Activated CD4-positive, CD25-positive, alpha-beta regulatory T cell treated with anti-CD3 and anti-CD28 coated beads, Interleukin-2, amount 50 U/mL, for 16 hours (primary cell): Measurements from ENCODE around the gene NPC1L1.

Source experiments
- DNase-seq: peaks from one replicate; pipeline ENCODE4 v3.0.0-alpha.2; 2020; ENCODE audit warnings: low read depth, low spot score

The NPC1L1 gene, protein sequence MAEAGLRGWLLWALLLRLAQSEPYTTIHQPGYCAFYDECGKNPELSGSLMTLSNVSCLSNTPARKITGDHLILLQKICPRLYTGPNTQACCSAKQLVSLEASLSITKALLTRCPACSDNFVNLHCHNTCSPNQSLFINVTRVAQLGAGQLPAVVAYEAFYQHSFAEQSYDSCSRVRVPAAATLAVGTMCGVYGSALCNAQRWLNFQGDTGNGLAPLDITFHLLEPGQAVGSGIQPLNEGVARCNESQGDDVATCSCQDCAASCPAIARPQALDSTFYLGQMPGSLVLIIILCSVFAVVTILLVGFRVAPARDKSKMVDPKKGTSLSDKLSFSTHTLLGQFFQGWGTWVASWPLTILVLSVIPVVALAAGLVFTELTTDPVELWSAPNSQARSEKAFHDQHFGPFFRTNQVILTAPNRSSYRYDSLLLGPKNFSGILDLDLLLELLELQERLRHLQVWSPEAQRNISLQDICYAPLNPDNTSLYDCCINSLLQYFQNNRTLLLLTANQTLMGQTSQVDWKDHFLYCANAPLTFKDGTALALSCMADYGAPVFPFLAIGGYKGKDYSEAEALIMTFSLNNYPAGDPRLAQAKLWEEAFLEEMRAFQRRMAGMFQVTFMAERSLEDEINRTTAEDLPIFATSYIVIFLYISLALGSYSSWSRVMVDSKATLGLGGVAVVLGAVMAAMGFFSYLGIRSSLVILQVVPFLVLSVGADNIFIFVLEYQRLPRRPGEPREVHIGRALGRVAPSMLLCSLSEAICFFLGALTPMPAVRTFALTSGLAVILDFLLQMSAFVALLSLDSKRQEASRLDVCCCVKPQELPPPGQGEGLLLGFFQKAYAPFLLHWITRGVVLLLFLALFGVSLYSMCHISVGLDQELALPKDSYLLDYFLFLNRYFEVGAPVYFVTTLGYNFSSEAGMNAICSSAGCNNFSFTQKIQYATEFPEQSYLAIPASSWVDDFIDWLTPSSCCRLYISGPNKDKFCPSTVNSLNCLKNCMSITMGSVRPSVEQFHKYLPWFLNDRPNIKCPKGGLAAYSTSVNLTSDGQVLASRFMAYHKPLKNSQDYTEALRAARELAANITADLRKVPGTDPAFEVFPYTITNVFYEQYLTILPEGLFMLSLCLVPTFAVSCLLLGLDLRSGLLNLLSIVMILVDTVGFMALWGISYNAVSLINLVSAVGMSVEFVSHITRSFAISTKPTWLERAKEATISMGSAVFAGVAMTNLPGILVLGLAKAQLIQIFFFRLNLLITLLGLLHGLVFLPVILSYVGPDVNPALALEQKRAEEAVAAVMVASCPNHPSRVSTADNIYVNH (N-terminal part only)

DNA sequence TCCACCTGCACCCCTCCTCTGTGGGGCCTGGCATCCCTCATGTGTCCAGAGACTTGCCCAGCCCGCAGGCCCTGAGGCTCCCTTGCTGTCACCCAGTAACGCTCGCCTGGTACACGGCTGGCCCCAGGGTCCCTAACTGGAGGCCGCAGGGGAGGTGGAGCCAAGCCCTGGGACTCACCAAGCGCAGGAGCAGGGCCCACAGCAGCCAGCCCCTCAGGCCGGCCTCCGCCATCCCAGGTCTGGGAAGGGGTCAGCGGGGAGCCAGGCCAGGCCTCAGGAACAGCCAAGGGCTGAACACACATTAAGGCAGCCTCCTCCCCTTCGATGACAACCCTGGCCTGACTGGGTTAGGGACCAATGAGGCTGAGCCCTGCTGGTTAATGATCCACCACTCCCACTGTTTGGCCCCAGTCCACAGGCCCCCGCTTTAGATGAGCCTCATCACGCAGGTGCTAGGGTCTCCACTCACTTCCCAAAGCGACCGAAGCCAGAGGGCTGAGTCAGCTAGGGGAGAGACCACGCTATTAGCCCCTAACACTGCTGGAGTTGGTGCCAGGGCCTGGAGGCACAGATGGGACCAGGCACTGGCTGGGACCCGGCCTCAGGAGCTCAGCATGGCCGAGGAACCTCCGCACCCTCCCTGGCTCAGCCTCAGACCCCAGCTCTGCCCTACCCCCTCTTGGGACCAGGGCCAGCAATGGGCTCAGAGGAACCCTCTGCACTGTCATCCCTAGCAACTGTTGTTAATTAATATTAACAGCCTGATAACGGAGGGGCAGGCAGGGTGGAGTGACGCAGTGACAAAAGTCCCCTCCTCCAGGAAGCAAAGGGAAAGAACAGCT is at the start of gene NPC1L1:
Gene NPC1L1 (minus strand): TSS at position 303 of the 842 bp plus-strand sequence. CDS start 71 bp downstream, at position 232.
- no peak for DNase-seq

DNA sequence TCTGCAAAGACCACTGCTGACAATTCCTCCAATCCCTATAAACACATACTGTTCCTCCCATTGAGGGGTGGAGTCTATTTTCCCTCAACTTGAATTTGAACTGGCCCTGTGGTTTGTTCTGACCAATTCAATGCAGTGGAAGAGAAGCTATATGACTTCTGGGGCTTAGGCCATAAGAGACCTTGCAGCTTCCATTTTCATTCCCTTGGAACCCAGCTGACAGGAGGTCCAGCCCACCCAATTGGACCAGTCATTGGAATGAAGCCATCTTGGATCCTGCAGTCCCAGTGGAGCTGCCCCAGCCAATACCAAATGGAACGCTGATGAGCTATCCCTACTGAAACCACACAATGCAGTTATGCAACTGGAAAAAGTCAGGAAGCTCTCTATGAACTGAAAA is 49.8 kb upstream of the NPC1L1 start:
- DNase-seq: no peak

DNA sequence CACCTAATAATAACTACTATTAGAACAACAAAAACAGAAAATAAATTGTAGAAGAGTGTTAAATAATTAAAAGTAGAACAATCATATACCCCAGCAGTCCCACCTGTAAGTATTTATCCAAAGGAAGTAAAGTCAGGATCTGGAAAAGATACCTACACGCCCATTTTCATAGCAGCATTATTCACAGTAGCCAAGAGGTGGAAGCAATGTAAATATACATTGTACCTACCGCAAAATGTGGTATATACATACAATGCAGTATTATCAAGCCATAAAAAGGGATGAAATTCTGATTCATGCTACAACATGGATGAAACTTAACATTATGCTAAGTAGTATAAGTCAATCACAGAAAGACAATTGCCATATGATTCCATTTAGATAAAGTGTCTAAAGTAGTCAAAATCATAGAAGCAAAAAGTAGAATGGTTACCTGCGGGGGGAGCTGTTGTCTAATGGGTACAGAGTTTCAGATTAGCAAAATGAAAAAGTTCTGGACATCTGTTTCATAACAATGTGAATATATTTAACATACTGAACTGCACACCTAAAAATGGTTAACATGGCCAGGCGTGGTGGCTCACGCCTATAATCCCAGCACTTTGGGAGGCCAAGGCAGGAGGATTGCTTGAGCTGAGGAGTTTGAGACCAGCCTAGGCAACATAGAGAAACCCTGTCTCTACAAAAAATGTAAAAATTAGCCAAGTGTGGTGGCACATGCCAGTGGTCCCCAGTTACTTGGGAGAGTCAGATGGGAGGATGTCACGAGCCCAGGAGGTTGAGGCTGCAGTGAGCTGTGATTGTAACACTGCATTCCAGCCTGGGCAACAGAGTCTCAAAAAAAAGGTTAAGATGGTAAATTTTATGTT is 46.9 kb upstream of the NPC1L1 start:
- peak; percentile 45 for DNase-seq

DNA sequence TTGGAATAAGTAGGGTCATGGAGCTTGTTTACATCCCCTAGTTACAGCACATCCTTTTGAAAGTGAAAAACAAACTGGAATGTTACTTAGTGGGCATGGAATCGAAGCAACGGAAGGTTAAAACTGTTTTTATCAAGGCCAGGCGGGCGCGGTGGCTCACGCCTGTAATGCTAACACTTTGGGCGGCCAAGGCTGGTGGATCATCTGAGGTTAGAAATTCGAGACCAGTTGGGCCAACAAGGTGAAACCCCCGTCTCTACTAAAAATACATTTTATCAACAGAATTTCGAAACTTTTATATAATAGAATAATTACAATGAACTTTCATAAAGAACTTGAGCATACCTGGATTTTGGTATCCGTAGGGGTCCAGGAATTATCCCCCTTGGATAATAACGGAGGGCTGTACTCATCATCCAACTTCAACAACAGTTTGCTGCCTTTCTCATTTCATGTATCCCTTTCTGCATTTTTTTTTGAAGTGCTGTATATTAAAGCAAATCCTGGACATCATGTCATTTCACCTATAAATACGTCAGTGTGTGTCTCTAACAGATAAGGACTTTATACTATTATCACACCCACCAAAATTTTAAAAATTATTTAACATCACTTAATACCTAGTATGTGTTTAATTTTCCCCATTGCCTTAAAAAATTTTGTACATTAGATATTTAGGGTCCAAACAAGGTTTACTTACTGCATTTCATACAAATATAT is 42.2 kb upstream of the NPC1L1 start:
- DNase-seq: no peak

DNA sequence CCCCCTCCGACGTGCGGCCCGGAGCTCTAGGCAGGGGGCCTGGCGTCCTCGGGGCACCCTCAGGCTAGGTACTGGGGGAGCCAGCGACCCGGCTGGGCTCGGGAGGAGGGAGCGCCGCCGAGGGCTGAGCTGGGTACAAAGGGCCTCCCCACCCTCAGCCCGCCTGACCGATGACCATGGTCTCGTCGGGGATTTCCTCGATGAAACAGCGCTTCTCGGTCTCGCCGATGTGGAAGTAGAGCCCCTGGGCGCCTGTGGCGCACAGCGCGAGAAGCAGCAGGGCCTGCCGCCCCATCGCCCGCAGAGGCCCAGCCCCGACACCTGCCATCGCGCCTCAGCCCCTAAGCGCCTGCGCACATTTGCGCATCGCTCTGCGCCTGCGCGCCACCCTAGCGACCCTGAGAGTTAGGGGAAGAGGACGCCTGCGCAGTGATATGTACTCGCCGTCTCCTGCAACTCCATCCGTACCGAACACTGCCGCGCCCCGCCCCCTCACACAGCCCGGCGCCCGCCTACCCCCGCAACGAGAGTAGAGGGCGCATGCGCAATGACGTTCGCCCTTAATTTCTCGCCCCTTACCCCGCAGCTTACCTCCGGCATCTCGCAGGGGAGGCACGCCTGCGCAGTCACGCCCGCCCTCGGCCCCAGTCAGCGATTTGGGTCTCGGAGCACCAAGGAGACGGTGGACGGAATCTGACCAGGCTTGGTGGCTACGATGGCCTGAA is 40.9 kb upstream of the NPC1L1 start, which contains the start of gene TMED4:
Gene TMED4 (minus strand): TSS at position 353 of the 725 bp plus-strand sequence. CDS start 25 bp downstream, at position 328.
- peak; percentile 100 for DNase-seq

DNA sequence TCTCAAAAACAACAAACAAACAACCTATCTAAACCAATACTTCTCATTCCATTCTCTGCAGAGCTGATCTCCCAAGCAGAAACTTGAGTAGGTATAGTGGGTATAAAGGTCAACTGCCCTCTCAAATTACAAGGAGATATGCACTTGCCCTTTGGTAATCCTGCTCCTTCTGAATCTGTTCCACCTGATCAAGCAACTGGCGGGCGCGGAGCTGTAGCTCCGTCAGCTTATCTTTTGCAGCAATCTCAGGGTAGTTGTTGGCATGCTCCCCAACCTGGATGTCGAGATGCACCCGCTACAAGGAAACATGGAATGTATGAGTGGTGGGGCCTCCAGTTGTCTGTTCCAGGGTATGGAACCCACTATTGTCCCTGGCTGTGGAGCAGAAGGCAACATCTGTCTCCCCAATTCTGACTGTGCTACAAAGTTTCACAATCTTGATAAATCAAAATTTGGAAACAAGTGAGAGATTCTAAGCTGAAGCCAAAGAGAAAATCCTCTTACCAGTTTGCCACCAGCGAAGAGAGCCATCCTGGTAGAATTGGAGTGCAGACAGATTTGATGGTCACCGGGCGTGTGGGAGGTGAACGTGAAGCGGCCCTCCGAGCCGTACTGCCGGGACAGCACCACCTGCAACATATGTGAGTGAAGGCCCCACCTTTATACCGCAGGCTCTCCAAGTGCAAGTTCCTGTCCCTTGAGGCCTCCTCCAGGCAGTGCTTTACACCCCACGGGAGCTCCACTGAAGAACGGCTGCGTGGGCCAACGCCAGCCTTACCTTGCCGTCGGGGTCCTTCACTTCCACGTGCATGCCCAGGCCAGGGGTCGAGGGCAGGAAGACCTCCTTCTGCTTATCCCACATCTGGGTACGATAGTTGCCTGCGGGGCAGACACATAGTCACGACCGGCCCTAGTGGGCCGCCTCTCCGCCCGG is 40.1 kb upstream of the NPC1L1 start:
- DNase-seq: no peak

DNA sequence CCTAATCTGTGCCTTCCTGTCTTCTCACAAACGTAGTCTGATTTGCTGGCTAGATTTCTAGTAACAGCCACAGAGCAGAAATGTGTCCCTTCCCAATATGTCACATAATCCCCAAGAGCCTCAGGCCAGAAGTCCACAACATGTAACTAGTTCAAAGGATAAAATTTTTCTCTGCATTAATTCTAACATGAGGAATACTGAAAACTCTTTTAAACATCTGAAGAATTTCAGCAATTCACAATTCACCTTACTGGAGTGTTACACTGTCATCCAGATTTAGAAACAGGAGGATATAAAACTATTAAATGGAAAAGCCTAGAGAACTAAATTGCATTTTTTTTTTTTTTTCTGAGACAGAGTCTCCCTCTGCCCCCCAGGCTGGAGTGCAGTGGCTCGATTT is 35.1 kb upstream of the NPC1L1 start:
- no peak for DNase-seq

DNA sequence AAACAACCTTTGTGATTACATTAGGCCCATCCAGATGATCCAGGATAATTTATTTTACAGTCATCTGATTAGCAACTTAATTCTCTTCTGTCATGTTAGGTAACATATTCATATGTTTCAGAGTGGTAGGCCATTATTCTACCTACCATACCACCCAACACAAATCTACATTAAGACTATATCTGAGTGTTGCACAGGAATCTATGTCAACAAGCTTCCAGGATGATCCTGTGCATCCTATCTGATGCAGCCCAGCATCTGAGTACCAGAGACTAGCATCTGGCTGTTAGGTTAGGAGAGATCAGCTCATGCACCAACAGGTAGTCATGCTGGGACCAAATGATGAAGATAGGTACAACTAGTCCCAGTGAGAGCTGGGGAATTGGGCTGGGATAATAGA is 33.9 kb upstream of the NPC1L1 start:
- no peak for DNase-seq

DNA sequence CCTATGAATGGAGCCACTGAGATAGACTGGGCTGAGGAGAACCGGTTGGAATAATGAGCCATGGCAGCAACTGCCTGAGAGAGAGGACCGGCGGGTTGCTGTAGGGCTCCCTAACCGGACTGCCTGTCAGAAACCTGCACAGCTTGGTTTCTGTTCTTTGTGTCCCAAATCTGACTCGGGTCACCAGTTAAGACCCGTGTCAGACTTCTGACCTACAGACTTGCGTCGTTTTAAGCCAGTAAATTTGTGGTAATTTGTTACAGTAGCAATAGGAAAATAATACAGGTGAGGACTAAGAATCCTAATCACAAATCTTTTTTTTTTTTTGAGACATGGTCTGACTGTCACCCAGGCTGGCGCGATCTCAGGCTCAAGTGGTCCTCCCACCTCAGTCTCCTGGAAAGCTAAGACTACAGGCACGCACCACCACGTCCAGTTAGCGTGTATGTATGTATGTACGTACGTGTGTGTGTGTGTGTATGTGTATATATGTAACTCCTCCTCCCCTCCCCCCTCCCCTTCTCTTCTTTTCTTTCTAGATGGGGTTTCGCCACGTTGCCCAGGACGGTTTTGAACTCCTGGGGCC is 33.2 kb upstream of the NPC1L1 start:
- no peak for DNase-seq

DNA sequence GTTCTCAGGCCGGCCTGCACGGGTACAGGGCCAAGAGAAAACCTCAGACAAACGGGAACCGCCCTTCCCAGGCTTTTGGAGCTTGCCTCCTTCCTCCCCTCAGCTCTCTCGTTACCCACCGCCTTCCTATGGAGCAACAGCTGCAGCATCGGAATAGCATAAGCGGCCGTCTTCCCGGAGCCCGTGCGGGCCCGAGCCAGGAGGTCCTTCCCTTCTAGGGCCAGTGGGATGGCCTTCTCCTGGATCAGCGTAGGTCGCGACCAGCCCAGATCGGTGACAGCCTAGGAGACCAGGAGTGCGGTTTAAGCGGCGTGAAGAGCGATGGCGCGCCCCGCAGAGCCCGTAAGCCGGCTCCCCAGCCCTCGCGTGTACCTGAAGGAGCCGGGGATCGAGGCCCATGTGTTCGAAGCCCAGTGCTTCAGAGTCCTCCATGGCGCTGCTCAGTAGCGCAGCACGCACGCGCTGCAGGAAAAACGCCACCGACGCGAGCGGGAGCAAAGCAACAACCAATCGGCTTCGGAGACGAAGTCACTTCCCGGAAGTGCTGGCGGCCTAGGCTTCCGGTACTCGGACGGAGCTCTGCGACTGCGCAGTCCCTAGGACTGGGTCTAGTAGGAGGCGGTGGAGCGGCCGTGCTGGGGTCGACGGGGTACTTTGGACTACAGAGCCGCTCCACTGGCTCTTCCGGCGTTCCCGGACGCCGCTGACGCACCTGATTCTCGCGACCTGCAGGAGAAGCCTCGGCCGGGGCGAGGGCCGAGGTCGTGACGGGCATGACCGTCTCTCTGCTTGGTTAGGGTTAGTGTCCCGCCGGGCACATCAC is 32.5 kb upstream of the NPC1L1 start, which contains the start of gene DDX56:
Gene DDX56 (minus strand): TSS at position 445 of the 823 bp plus-strand sequence. CDS start 13 bp downstream, at position 432.
- DNase-seq: peak; percentile 88

DNA sequence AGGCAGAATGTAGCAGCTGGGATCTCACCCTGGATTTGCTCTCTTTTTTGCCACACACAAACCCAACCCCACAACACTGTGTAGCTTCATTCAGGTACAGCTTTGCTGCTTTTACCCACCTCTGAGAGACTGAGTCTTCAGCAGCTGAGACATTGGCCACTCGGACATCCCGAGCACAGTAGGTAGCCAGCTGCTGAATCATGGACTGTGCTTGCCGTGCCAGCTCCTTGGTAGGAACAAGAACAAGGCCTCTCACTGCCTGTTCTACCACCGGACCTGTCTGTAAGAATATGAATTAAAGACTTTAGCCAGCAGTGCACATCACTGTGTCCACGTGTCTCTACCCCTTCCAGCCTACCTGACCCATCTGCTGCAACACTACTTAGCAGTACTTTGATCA is 31.6 kb upstream of the NPC1L1 start:
- DNase-seq: no peak

DNA sequence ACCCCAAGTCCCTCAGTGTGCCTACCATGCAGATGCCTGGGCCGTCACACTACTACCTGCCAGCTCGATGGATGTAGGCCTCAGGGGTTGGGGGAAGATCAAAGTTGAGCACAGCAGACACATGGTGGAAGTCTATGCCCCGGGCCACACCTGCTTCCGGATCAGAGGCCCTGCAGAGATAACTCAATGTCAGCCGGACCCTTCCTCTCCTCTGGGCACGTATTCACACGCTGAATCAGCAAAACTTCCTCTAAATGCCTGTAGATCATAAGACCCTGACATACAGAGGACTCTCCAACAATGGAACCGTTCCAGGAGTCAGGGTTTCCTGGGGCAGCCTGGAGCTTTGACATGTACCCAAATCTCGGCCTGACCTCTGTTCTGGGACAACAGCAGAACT is 28.8 kb upstream of the NPC1L1 start:
- DNase-seq: no peak

DNA sequence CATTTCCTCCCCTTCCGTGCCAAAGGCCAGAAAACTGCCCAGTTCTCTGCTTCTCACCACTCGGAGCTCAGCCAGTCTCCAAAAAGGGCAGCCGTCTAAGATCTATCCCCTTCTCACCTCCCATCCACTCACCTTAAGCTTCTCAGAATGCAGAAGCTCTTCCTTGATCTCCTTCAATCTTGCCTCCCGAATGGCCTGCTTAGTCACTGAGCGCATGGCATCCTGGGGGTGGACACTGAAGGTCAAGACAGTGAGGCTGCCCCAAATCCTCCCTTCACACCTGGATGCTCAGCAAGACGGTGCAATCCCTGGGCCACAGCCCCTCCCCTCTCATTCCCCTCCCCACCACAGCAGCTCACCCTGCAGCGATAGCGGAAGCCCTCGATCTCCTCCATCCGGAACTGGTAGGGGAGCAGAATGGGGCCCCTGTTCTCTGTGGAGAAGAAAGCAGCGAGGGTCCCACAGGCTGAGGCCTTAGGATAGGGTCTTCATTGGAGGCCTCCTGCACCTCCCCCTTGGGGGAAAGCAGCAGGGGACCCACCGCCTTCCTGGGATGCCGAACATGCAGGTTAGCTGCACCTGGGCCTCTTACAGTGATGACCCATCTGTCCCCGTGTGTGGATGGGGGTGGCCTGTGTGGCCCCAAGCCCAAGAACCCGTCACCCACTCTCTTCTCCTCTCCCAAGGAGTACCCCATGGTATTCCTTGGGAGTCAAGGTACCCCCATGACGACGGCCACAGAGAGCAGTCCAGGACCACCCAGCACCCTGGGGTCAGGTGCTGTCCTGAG is 27.8 kb upstream of the NPC1L1 start:
- DNase-seq: no peak

DNA sequence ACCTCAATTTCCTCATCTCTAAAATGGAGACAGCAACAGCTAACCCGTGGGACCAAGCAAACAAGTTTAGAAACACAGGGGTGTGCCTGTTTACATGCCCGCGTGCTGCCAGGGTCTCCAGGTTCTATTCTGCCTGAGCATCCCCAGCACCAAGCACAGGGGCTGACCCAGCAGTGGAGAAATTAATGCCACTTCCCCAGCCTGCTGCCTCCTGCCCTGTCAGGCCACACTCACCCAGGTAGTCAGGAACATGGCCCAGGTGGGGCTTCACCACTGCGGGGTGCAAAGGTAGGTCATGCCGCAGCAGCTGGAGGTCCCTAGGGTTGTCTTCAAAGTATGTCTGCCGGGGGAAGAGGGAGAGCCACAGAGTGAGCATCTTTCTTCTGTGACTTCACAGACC is 26.8 kb upstream of the NPC1L1 start:
- no peak for DNase-seq

DNA sequence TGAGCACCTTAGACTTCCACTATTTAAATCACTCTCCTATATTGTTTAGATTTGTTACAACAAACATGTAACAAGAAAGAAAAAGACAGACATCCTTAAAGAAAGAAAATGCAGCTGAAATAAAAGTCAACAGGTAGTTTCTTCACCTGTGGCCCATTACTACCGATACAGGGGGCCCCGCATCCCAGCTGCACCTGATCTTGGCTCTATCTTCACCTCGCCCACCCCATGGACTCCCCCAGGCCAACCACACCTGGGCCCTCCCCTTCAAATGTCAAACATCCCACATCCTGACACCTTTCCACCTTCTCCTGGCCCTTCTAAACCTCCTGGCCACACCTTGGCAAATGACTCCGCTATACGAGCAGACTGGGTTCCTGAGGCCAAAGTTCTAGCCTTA is 25.6 kb upstream of the NPC1L1 start:
- no peak for DNase-seq
